ENCODE data around the gene ATP11A.

DNA sequence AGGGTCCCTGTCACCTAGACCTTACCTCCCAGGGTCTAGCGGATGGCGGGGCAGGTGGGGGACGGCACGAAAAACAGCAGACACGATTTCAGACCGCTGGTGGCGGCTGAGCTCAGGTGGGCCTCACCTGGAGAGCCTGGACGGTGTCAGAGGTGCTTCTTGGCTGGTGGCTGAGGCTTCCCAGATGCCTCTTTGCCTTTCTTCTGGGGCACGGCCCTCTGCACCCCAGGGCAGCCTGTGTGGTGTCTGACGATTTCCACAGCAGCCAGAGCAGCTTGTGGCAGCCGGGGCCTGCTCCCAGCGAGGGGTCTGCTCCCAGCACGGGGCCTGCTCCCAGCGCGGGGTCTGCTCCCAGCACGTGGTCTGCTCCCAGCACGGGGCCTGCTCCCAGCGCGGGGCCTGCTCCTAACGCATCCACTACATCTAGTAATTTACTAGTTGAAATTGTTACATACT, 66.7 kb downstream of the ATP11A start:
- TF ChIP-seq CTCF (IDR thresholded peaks at IDR 0.05) (no peak), POLR2A (IDR thresholded peaks at IDR 0.05) (no peak)
